GM12878 (cell line): ENCODE measurements around the gene PSMB9. TPM values are rescaled to one million over a fixed set of nuclear protein-coding genes. Genes with fewer than 3 reads are reported as not detected.
A peak's percentile ranks its signal among the peaks of the same experiment; 100 is the strongest.

Source experiments
- ATAC-seq: fragments of 200-7000 bp; cut with Tn5 transposase; 3 replicates; pipeline ENCODE4 v1.9.1; 2020; ENCODE audit warnings: mild to moderate bottlenecking, moderate library complexity
- BruUV-seq: library from RNA; stranded (reverse); fragments of 400-500 nt; replicated peaks from 2 replicates; lab custom pipeline; 2021; lab: Mats Ljungman, UMichigan
- CTCF ChIA-PET: fragments of 300-600 bp; sonication (Branson Sonifier 250); formaldehyde crosslinking; extraction: SDS; loops from one replicate; lab custom pipeline; 2021; ENCODE audit warnings: inconsistent platforms; lab: Yijun Ruan, JAX
- POLR2A ChIA-PET: fragments of 350-600 bp; formaldehyde crosslinking; extraction: SDS; loops from one replicate; lab custom pipeline; 2021; ENCODE audit warnings: inconsistent platforms; lab: Charles Lee
- RAD21 ChIA-PET: fragments of 300-600 bp; sonication (Branson Sonifier 250); formaldehyde crosslinking; loops from one replicate; lab custom pipeline; 2023; ENCODE audit warnings: antibody characterized with exemption; ENCODE audit not compliant: unreplicated experiment; lab: Charles Lee
- SMC1A ChIA-PET: fragments of 300-600 bp; sonication (Branson Sonifier 250); formaldehyde crosslinking; loops from one replicate; lab custom pipeline; 2023; ENCODE audit not compliant: unreplicated experiment, uncharacterized antibody; lab: Charles Lee
- DNase-seq: peaks from one replicate; pipeline ENCODE4 v3.0.0-alpha.2; 2011; ENCODE audit warnings: low read depth, low spot score
- FAIRE-seq: peaks from 3 replicates; lab custom pipeline; 2011; peaks lifted over from hg19 to GRCh38; lab: Jason Lieb, UNC
- H2AFZ ChIP-seq: 2 replicates; pipeline ENCODE4 v1.6.0; 2011; ENCODE audit warnings: low read depth, low read length, control low read depth; ENCODE audit not compliant: control insufficient read depth
- H3K27ac ChIP-seq: 2 replicates; pipeline ENCODE4 v1.5.1; 2011; ENCODE audit warnings: control low read depth; ENCODE audit not compliant: control insufficient read depth, insufficient read depth
- H3K27me3 ChIP-seq, 2 experiments: replicated peaks in 1 of 2; 2 replicates each; pipeline versions ENCODE4 v1.6.0 to v1.6.1; 2011; ENCODE audit warnings: low read length in 1 of 2; ENCODE audit not compliant: control insufficient read depth in 2 of 2, insufficient read depth in 2 of 2
- H3K36me3 ChIP-seq, 2 experiments: 2 replicates each; pipeline ENCODE4 v1.5.1; 2011; ENCODE audit warnings: low read length in 1 of 2; ENCODE audit not compliant: control insufficient read depth in 2 of 2, insufficient read depth in 2 of 2
- H3K4me1 ChIP-seq: 2 replicates; pipeline ENCODE4 v1.6.1; 2011; ENCODE audit warnings: mild to moderate bottlenecking, low read length, moderate library complexity, mixed read lengths; ENCODE audit not compliant: control insufficient read depth, insufficient read depth
- H3K4me2 ChIP-seq: 2 replicates; pipeline ENCODE4 v1.6.0; 2011; ENCODE audit warnings: control low read depth; ENCODE audit not compliant: control insufficient read depth, insufficient read depth
- H3K4me3 ChIP-seq: fragments of 200-600 bp; sonication (generic); 2 replicates; pipeline ENCODE4 v1.5.1; 2016
- H3K79me2 ChIP-seq: 2 replicates; pipeline ENCODE4 v1.6.0; 2011; ENCODE audit warnings: low read length; ENCODE audit not compliant: control insufficient read depth, insufficient read depth
- H3K9ac ChIP-seq: 2 replicates; pipeline ENCODE4 v1.8.0; 2011; ENCODE audit warnings: low read length, control low read depth, mixed read lengths; ENCODE audit not compliant: control insufficient read depth, insufficient read depth
- H3K9me3 ChIP-seq: replicated peaks from 3 replicates; pipeline ENCODE4 v1.5.1; 2011; ENCODE audit warnings: mild to moderate bottlenecking, low read length; ENCODE audit not compliant: control insufficient read depth, insufficient read depth
- H4K20me1 ChIP-seq: 2 replicates; pipeline ENCODE4 v1.6.0; 2011; ENCODE audit not compliant: control insufficient read depth, insufficient read depth
- MEF2B ChIP-seq: fragments of 450-650 bp; IDR thresholded peaks from 2 replicates; pipeline ENCODE4 v1.6.1; 2018; ENCODE audit warnings: mild to moderate bottlenecking, moderate library complexity; ENCODE audit not compliant: partially characterized antibody, poor library complexity, severe bottlenecking
- NBN ChIP-seq: fragments of 450-650 bp; IDR thresholded peaks from 2 replicates; pipeline ENCODE4 v1.6.1; 2016
- PAX5 ChIP-seq: IDR thresholded peaks from 2 replicates; pipeline ENCODE4 v1.6.1; 2011; ENCODE audit warnings: low read depth, low read length, borderline replicate concordance
- POLR2AphosphoS5 ChIP-seq: IDR thresholded peaks from 2 replicates; pipeline ENCODE4 v1.6.1; 2011; ENCODE audit warnings: mild to moderate bottlenecking, low read length, inconsistent platforms
- RB1 ChIP-seq: fragments of 450-650 bp; formaldehyde crosslinking; IDR thresholded peaks from 2 replicates; pipeline ENCODE4 v1.6.1; 2017; ENCODE audit warnings: mild to moderate bottlenecking, borderline replicate concordance
- REST ChIP-seq: IDR thresholded peaks from 2 replicates; pipeline ENCODE4 v1.6.1; 2012; ENCODE audit warnings: mild to moderate bottlenecking, low read depth, low read length
- SMC3 ChIP-seq: IDR thresholded peaks from 2 replicates; pipeline ENCODE4 v1.6.1; 2011; ENCODE audit warnings: low read length, improper control_type of control experiment, borderline replicate concordance
- SUZ12 ChIP-seq: fragments of 200-600 bp; sonication (generic); IDR thresholded peaks from one replicate; pipeline ENCODE4 v1.6.1; 2018; ENCODE audit warnings: antibody characterized with exemption, mild to moderate bottlenecking; ENCODE audit not compliant: unreplicated experiment
- TCF7 ChIP-seq: IDR thresholded peaks from 2 replicates; pipeline ENCODE4 v1.6.1; 2014; ENCODE audit warnings: antibody characterized with exemption, borderline replicate concordance
- WGBS: methylation state at CpG from one replicate; pipeline ENCODE4 v1.1.6; 2016; ENCODE audit warnings: low lambda C conversion rate; ENCODE audit not compliant: insufficient replicate concordance, insufficient coverage; ENCODE audit errors: missing lambda C conversion rate; 5-methylcytosine and 5-hydroxymethylcytosine counted together
- in situ Hi-C: fragments of 300-500 bp; cut with MboI; formaldehyde crosslinking; loops from 9 replicates; pipeline ENCODE4 v1.14.3; 2018; ENCODE audit warnings: mixed read lengths
- intact Hi-C: fragments of 100-400 bp; cut with micrococcal nuclease; formaldehyde crosslinking; loops from one replicate; pipeline ENCODE4 v1.14.2; 2022; ENCODE audit not compliant: unreplicated experiment
- polyA plus RNA-seq, 11 experiments: library from polyadenylated mRNA; depleted of rRNA in 4 of 11; unstranded in 6 of 11; stranded (reverse) in 5 of 11; fragments of >200 nt; fragmentation: Nextera tagmentation in 4 of 11; fragmentation: Illumina TruSeq in 1 of 11; extraction: Ambion mirVana in 4 of 11; extraction: Trizol in 1 of 11; gene quantifications; 1 replicate in 1 of 11; 2 replicates in 10 of 11; pipeline versions ENCODE4 v1.2.1 to v1.2.3, GENCODE V29; 2011 to 2016; ENCODE audit warnings: inconsistent platforms in 2 of 11, missing spikeins in 2 of 11, low read depth in 1 of 11
- total RNA-seq, 4 experiments: library from RNA; depleted of rRNA in 3 of 4; stranded (reverse); fragments of >200 nt in 3 of 4; fragmentation: Illumina TruSeq in 1 of 4; extraction: Trizol in 1 of 4; gene quantifications; 2 replicates each; pipeline versions ENCODE4 v1.2.1 to v1.2.3, GENCODE V29; 2013 to 2021
- TF ChIP-seq, protein P1 (sequence below): IDR thresholded peaks from 2 replicates; pipeline ENCODE4 v1.6.1; 2011; ENCODE audit warnings: mild to moderate bottlenecking, low read depth, low read length, moderate library complexity; ENCODE audit not compliant: insufficient replicate concordance
- TF ChIP-seq, protein P2 (sequence below): fragments of 450-650 bp; IDR thresholded peaks from 2 replicates; pipeline ENCODE4 v1.6.1; 2016; ENCODE audit warnings: mild to moderate bottlenecking, moderate library complexity, borderline replicate concordance

The PSMB9 gene
- total and polyA plus RNA-seq, 10 of the 15 experiments (the other 5 are each of a cell fraction or from before 2014, with no cell fraction given), result 167 to 517 (median 275) TPM

DNA sequence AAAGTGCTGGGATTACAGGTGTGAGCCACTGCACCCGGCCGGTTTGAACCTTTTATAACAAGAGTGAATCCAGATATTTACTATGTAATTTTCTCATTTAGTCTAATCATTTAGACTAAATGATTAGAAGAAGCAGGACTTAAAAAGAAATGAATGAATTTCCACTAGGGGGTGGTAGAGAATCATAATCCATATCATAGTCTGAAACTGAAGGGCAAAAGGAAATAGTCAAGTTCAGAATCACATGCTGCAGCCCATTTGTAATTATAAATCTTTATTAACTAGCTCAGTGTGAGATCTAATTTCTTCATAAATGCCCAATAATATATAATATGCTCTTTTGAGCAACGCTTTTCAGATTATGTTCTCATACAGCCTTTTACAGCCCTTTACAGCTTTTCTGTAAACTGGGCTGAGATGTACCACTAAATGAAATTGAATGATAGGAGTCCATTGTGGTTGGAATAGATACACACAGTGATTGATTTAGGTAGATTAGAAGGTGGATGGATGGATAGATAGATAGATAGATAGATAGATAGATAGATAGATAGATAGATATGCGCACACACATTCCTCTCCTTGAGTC, 31.8 kb downstream of the PSMB9 start:
- peak; percentile 90 for FAIRE-seq
- RAD21 ChIA-PET, result interaction anchor here (0.6 to 6.5 kb wide), 25 partner anchors 9 to 190 kb away, joined by 3 to 104 read pairs (median 4); partner anchors contain the start of genes HLA-DMA, HLA-DMB, HLA-DPB1 and TAP2
- no peak overlapping the region for H3K27ac ChIP-seq
- 23% methylated on average over 4 of the region's 4 CpGs for WGBS
- intact Hi-C loops, result loop anchor here (1.0 to 10.0 kb wide), 4 partner anchors 62 to 199 kb away; partner anchors contain the start of gene HLA-DMA
- no peak overlapping the region for H2AFZ ChIP-seq
- in situ Hi-C loops, result loop anchor here (5.0 kb wide), 1 partner anchor 102 kb away; no protein-coding TSS in a partner anchor
- no TSS peak for BruUV-seq
- peak; percentile 23 for DNase-seq
- H3K4me3 ChIP-seq, result no peak overlapping the region
- H3K9me3 ChIP-seq, result no peaks in the 10 kb centered on the region
- ATAC-seq, result peak; percentile 83
- H3K4me2 ChIP-seq, result no peak overlapping the region
- POLR2A ChIA-PET, result interaction anchor here (0.6 to 1.7 kb wide), 7 partner anchors 8 to 98 kb away, joined by 3 to 8 read pairs (median 4); partner anchors contain the start of gene BRD2
- no peaks in the 10 kb centered on the region for H4K20me1 ChIP-seq
- CTCF ChIA-PET, result interaction anchor here (0.6 to 12.7 kb wide), 36 partner anchors 9 to 362 kb away, joined by 3 to 260 read pairs (median 4); partner anchors contain the start of genes BRD2, HLA-DMA, HLA-DMB and TAP2
- H3K4me1 ChIP-seq, result 0 out of 2 replicates have a peak, but pooled peaks cover 3% of the 10 kb centered on the region
- no peaks in the 10 kb centered on the region for H3K79me2 ChIP-seq
- no peaks in the 10 kb centered on the region; a peak in 1 of 4 replicates for H3K27me3 ChIP-seq
- no peaks in the 10 kb centered on the region for H3K36me3 ChIP-seq
- no peak overlapping the region for H3K9ac ChIP-seq
- SMC1A ChIA-PET, result interaction anchor here (0.6 to 13.8 kb wide), 37 partner anchors 9 to 362 kb away, joined by 3 to 184 read pairs (median 4); partner anchors contain the start of genes BRD2, HLA-DMA, HLA-DOA and HLA-DPB1
- TF ChIP-seq PAX5, result no peak
- TF ChIP-seq, protein P1, sequence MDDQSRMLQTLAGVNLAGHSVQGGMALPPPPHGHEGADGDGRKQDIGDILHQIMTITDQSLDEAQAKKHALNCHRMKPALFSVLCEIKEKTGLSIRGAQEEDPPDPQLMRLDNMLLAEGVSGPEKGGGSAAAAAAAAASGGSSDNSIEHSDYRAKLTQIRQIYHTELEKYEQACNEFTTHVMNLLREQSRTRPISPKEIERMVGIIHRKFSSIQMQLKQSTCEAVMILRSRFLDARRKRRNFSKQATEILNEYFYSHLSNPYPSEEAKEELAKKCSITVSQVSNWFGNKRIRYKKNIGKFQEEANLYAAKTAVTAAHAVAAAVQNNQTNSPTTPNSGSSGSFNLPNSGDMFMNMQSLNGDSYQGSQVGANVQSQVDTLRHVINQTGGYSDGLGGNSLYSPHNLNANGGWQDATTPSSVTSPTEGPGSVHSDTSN, result no peak
- TF ChIP-seq NBN, result no peak
- no peak for TF ChIP-seq SUZ12
- no peak for TF ChIP-seq MEF2B
- TF ChIP-seq, protein P2, sequence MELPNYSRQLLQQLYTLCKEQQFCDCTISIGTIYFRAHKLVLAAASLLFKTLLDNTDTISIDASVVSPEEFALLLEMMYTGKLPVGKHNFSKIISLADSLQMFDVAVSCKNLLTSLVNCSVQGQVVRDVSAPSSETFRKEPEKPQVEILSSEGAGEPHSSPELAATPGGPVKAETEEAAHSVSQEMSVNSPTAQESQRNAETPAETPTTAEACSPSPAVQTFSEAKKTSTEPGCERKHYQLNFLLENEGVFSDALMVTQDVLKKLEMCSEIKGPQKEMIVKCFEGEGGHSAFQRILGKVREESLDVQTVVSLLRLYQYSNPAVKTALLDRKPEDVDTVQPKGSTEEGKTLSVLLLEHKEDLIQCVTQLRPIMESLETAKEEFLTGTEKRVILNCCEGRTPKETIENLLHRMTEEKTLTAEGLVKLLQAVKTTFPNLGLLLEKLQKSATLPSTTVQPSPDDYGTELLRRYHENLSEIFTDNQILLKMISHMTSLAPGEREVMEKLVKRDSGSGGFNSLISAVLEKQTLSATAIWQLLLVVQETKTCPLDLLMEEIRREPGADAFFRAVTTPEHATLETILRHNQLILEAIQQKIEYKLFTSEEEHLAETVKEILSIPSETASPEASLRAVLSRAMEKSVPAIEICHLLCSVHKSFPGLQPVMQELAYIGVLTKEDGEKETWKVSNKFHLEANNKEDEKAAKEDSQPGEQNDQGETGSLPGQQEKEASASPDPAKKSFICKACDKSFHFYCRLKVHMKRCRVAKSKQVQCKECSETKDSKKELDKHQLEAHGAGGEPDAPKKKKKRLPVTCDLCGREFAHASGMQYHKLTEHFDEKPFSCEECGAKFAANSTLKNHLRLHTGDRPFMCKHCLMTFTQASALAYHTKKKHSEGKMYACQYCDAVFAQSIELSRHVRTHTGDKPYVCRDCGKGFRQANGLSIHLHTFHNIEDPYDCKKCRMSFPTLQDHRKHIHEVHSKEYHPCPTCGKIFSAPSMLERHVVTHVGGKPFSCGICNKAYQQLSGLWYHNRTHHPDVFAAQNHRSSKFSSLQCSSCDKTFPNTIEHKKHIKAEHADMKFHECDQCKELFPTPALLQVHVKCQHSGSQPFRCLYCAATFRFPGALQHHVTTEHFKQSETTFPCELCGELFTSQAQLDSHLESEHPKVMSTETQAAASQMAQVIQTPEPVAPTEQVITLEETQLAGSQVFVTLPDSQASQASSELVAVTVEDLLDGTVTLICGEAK, result peak; percentile 52; the same call in 1 of the 2 replicates
- TF ChIP-seq TCF7, result no peak
- TF ChIP-seq RB1, result no peak; the same call in 1 of the 2 replicates
- TF ChIP-seq SMC3, result peak; percentile 88
- no peak for TF ChIP-seq REST
- TF ChIP-seq POLR2AphosphoS5, result no peak
